ENCODE data around the gene PLEKHG1. TPM values are rescaled to one million over a fixed set of nuclear protein-coding genes. Genes with fewer than 3 reads are reported as not detected.

The PLEKHG1 gene
- total RNA-seq, 6 donors from 2014 or later: 16.3 to 45.4 (median 29.2) TPM

DNA sequence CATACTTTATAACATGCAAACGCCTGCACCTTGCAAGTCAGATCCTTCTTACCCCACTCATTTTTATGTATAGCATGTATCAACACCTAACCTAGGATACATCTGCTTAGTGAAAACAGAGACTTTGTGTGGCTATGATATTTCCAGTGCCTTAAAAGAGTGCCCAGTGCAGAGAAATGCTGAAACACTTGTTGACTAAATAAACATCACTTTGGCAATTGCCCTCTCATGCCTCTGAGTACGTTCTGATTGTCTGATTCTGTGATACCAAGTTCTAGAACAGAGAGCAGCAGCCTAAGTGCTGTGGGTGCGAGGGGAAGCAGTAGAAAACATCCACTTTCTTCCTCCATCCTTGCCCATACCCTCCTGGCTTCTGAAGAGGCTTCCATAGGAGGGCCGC is 13.6 kb downstream of the PLEKHG1 start:
- no peak for DNase-seq
- H3K36me3 ChIP-seq: no peaks in the 10 kb centered on the region
- H3K27me3 ChIP-seq: no peaks in the 10 kb centered on the region
- ATAC-seq (ENCODE audit: low FRiP score in 2 of 2): peak in 1 of 2 donors; percentile 16
- TF ChIP-seq POLR2AphosphoS5 (IDR thresholded peaks at IDR 0.05): no peak
- TF ChIP-seq EP300 (IDR thresholded peaks at IDR 0.05): no peak
- TF ChIP-seq POLR2A (IDR thresholded peaks at IDR 0.05): no peak
- TF ChIP-seq, protein P1, sequence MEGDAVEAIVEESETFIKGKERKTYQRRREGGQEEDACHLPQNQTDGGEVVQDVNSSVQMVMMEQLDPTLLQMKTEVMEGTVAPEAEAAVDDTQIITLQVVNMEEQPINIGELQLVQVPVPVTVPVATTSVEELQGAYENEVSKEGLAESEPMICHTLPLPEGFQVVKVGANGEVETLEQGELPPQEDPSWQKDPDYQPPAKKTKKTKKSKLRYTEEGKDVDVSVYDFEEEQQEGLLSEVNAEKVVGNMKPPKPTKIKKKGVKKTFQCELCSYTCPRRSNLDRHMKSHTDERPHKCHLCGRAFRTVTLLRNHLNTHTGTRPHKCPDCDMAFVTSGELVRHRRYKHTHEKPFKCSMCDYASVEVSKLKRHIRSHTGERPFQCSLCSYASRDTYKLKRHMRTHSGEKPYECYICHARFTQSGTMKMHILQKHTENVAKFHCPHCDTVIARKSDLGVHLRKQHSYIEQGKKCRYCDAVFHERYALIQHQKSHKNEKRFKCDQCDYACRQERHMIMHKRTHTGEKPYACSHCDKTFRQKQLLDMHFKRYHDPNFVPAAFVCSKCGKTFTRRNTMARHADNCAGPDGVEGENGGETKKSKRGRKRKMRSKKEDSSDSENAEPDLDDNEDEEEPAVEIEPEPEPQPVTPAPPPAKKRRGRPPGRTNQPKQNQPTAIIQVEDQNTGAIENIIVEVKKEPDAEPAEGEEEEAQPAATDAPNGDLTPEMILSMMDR (IDR thresholded peaks at IDR 0.05): no peak
- H3K4me1 ChIP-seq: peaks cover 0 to 8% (median 2%) of the 10 kb centered on the region in 4 donors
- no peak overlapping the region for H3K27ac ChIP-seq
- no peak overlapping the region for H3K4me3 ChIP-seq
- H3K9me3 ChIP-seq: no peaks in the 10 kb centered on the region
- 72 to 83% methylated on average over 4 of the region's 4 CpGs for WGBS, 2 donors

DNA sequence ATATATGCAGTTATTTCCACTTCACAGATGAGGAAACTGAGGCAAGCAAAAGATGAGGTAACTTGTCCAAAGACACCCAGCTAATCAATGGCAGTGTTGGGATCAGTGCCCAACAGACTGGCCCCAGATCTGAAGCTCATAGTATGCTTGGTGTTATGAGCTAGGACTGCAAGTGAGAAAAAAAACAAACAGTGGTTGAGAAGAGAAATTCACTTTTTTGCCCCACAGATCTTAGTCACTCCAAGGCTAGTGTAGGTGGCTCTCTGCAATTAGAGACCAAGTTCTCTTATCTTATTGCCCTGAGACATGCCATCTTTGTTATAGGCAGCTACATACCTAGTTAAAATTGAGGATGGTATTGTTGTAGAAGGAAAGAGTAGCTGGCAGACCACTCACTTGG is 16.3 kb downstream of the PLEKHG1 start:
- Histone ChIP-seq H3K36me3 (no peaks in the 10 kb centered on the region), H3K4me3 (no peak overlapping the region), H3K9me3 (no peaks in the 10 kb centered on the region), H3K27ac (no peak overlapping the region), H3K4me1 (peaks cover 0 to 13% (median 9%) of the 10 kb centered on the region in 4 donors), H3K27me3 (no peaks in the 10 kb centered on the region)
- ATAC-seq (ENCODE audit: low FRiP score in 2 of 2) (no peak), DNase-seq (no peak)
- TF ChIP-seq EP300 (IDR thresholded peaks at IDR 0.05): no peak
- no peak for TF ChIP-seq POLR2AphosphoS5 (IDR thresholded peaks at IDR 0.05)
- TF ChIP-seq, protein P1 (IDR thresholded peaks at IDR 0.05): no peak
- TF ChIP-seq POLR2A (IDR thresholded peaks at IDR 0.05): no peak

DNA sequence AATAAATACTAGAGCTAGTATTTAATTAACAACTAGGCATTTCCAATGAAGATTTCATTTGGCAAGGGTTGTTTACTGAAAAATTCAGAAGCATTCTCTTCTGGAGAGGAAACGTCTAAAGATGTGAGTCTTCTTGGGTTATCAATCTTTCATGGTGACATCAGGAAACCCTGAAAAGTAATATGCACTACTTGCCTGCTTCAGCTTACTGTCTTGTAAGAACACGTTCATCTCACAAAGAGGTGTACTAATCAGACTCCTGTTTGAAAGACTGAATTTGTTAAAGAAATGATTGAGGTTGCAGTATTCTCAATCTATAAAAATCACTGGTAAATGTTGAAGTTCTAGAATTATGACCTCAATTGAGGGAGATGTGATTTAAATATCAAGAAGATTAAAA is 16.9 kb downstream of the PLEKHG1 start:
- Histone ChIP-seq H3K4me1 (peaks cover 0 to 13% (median 9%) of the 10 kb centered on the region in 4 donors), H3K9me3 (no peaks in the 10 kb centered on the region), H3K27ac (no peak overlapping the region), H3K36me3 (no peaks in the 10 kb centered on the region), H3K4me3 (no peak overlapping the region), H3K27me3 (no peaks in the 10 kb centered on the region)
- ATAC-seq (ENCODE audit: low FRiP score in 2 of 2) (no peak), DNase-seq (no peak)
- WGBS, 2 donors: 34 to 44% methylated on average over 2 of the region's 2 CpGs
- TF ChIP-seq EP300 (IDR thresholded peaks at IDR 0.05) (no peak), POLR2AphosphoS5 (IDR thresholded peaks at IDR 0.05) (no peak), POLR2A (IDR thresholded peaks at IDR 0.05) (no peak)
- TF ChIP-seq, protein P1 (IDR thresholded peaks at IDR 0.05): no peak

DNA sequence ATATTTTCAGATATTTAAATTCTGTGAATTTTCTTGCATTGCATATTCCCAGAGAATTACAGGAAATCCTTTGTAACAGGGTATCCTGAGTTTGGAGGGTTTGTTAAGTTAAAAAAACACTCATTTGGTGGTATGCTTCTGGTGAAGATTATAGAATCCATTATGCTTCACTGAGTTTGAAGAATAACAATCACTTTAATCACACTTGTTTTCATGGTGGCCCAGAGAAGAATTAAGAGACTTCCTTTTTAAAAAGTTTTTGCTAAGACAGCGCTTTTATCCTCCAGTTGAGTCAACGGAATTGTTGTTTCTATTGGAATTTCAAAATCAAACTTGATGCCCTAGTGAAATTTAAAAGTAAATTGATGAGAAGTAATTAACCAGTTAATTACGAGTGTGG is 17.4 kb downstream of the PLEKHG1 start:
- WGBS, 2 donors: 79 to 84% methylated on average over 3 of the region's 3 CpGs
- Histone ChIP-seq H3K9me3 (no peaks in the 10 kb centered on the region), H3K36me3 (no peaks in the 10 kb centered on the region), H3K27ac (no peak overlapping the region), H3K4me3 (no peak overlapping the region), H3K4me1 (peaks cover 0 to 13% (median 9%) of the 10 kb centered on the region in 4 donors), H3K27me3 (no peaks in the 10 kb centered on the region)
- no peak for TF ChIP-seq EP300 (IDR thresholded peaks at IDR 0.05)
- TF ChIP-seq POLR2A (IDR thresholded peaks at IDR 0.05): no peak
- no peak for TF ChIP-seq POLR2AphosphoS5 (IDR thresholded peaks at IDR 0.05)
- TF ChIP-seq, protein P1 (IDR thresholded peaks at IDR 0.05): no peak
- ATAC-seq (ENCODE audit: low FRiP score in 2 of 2) (no peak), DNase-seq (no peak)
